ENCODE measurements around the gene SOX13.

DNA sequence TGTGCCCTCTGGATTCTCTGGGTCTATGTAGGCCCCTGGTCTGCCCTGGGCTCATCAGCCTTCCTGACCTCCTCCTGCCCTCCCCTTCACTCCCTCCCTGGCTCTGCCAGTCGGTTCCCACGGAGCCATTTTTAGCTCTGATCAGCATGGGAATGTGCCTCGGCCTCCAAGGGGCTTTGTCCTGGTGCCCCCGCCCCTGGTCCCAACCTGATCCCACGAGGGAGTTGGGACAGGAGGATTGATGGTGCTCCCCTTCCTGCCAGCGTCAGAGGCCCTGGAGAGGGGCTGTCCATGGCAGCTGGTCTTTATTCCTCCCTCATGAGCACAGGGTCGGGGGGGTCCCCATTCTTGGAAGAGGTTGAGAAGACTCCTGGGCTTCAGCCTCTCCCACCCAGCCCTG is 54.0 kb downstream of the SOX13 start:
- TF ChIP-seq POLR2A (IDR thresholded peaks at IDR 0.05; ENCODE audit: low read length) (no peak), GATA1 (IDR thresholded peaks at IDR 0.05; ENCODE audit: low read depth, low read length) (no peak)

Measured in erythroblast (primary cell).